Lower leg skin (tissue), 3 donors: Measurements from ENCODE around the gene CCDC34.

ENCODE experiments used
- CTCF ChIP-seq, 3 donors: fragments of 450-650 bp; IDR thresholded peaks; one replicate each; pipeline ENCODE4 v1.5.1; 2016; ENCODE audit warnings: antibody characterized with exemption in 3 of 3, mild to moderate bottlenecking in 3 of 3, moderate library complexity in 2 of 3
- POLR2A ChIP-seq, 2 donors: fragments of 450-650 bp; IDR thresholded peaks; one replicate each; pipeline ENCODE4 v1.6.1; 2016 to 2017; ENCODE audit warnings: antibody characterized with exemption in 2 of 2, mild to moderate bottlenecking in 1 of 2, moderate library complexity in 1 of 2

- no peak for TF ChIP-seq CTCF (IDR thresholded peaks at IDR 0.05)
- no peak for TF ChIP-seq POLR2A (IDR thresholded peaks at IDR 0.05)
Measured at GRCh38 chr11:27394781-27395228, 31.8 kb upstream of the CCDC34 start.
